ENCODE data around the gene POLR2J. TPM values are rescaled to one million over a fixed set of nuclear protein-coding genes. Genes with fewer than 3 reads are reported as not detected.

Gene POLR2J
- polyA plus RNA-seq, 1 donor (not counting 4 experiments of a cell fraction or from before 2014, with no cell fraction given), result 65.0 TPM

DNA sequence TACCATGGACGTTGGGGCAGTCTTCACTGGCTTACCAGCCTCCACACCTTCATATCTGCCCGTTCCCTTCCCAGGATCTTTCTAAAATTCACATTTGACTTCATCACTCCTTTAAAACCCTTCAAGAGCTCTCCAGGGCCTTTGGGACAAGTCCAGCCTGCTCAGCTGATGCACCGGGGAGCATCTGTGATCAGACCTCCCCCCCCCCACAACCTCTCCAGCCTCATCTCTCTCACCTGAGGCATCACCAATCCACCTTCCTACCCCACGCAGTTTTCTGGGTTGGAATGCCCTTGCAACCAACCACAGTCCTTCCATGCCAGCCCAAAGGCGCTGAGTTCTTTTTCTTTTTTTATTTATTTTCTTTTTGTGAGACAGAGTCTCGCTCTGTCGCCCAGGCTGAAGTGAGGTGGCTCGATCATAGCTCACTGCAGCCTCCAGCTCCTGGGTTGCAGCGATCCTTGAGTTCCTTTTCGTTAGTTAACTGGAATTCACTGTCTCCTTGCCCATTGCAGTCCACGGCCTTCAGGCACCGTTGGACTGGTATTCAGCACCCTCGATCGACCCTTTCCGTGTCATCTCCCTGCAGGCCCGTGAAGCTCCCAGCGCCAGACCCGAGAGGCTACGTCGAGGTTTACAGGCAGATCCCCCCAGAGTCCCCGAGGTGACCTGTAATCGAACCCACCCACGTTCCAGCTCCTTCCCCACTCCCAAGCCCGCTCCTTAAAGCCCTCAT lies 14.7 kb downstream of the POLR2J start:
- TF ChIP-seq EZH2 (IDR thresholded peaks at IDR 0.05; ENCODE audit: low read length), result no peak
- TF ChIP-seq, protein P1, sequence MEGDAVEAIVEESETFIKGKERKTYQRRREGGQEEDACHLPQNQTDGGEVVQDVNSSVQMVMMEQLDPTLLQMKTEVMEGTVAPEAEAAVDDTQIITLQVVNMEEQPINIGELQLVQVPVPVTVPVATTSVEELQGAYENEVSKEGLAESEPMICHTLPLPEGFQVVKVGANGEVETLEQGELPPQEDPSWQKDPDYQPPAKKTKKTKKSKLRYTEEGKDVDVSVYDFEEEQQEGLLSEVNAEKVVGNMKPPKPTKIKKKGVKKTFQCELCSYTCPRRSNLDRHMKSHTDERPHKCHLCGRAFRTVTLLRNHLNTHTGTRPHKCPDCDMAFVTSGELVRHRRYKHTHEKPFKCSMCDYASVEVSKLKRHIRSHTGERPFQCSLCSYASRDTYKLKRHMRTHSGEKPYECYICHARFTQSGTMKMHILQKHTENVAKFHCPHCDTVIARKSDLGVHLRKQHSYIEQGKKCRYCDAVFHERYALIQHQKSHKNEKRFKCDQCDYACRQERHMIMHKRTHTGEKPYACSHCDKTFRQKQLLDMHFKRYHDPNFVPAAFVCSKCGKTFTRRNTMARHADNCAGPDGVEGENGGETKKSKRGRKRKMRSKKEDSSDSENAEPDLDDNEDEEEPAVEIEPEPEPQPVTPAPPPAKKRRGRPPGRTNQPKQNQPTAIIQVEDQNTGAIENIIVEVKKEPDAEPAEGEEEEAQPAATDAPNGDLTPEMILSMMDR (optimal IDR thresholded peaks at IDR 0.05 in 1 of 3, IDR thresholded peaks at IDR 0.05 in 1 of 3, conservative IDR thresholded peaks at IDR 0.05 in 1 of 3; ENCODE audit: extremely low read depth in 1 of 3, insufficient read depth in 2 of 3, low read length in 3 of 3), result no peak
- Histone ChIP-seq H3K9me3 (ENCODE audit: control insufficient read depth, low read depth, low read length) (no peaks in the 10 kb centered on the region), H3K9ac (ENCODE audit: control insufficient read depth, extremely low read depth, insufficient read depth, low read length) (peak overlapping the region; percentile 82), H3K36me3 (ENCODE audit: control insufficient read depth in 2 of 2, extremely low read depth in 1 of 2, insufficient read depth in 2 of 2, low read length in 2 of 2) (peaks cover 0 to 6% of the 10 kb centered on the region in 2 experiments), H3K27me3 (ENCODE audit: control insufficient read depth, extremely low read depth, insufficient read depth, low read length) (no peaks in the 10 kb centered on the region), H2AFZ (ENCODE audit: control insufficient read depth, low read length) (peak overlapping the region; percentile 94), H3K4me1 (ENCODE audit: control insufficient read depth, extremely low read depth, insufficient read depth, low read length) (peaks cover 14% of the 10 kb centered on the region), H3K27ac (ENCODE audit: control insufficient read depth, insufficient read depth, low read length) (peak overlapping the region; percentile 53), H3K4me2 (ENCODE audit: control insufficient read depth, extremely low read depth, insufficient read depth, low read depth, low read length) (peak overlapping the region; percentile 92), H3K79me2 (ENCODE audit: control insufficient read depth, insufficient read depth, low read length) (peaks cover 16% of the 10 kb centered on the region), H3K4me3 (ENCODE audit: control insufficient read depth in 2 of 3, extremely low read depth in 1 of 3, insufficient read depth in 2 of 3, low read depth in 1 of 3, low read length in 3 of 3) (peak overlapping the region; percentile 88 to 100 (median 100)), H4K20me1 (ENCODE audit: control insufficient read depth, extremely low read depth, insufficient read depth, low read length) (no peaks in the 10 kb centered on the region), H3K9me1 (ENCODE audit: control insufficient read depth, extremely low read depth, insufficient read depth, low read length) (no peaks in the 10 kb centered on the region)
- dilution Hi-C loops (cut with MboI; ENCODE audit: extremely low pct_ligation_motif_present, low sequenced_read_pairs), result no loop called here
- DNase-seq (ENCODE audit: low read depth, low spot score) (no peak), FAIRE-seq (no peak)

DNA sequence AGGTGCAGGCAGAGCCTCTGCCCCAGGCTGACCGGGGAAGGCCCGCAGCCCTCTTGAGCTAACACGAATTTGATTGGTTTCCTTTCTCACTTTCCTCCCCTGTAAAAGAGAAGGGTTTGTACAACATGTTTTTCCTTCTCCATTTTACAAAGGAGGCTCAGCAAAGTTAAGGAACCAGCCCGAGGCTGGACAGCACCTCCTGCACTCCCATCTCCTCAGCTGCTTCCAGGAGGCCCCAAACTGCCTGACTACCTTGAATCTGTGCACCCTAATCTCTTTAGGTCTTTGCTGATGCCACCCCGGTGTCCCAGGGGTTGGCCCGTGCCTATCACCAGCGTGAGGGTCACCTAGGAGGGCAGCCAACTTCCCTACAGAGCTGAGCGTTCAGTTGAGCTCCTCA lies 18.3 kb downstream of the POLR2J start:
- Histone ChIP-seq H4K20me1 (ENCODE audit: control insufficient read depth, extremely low read depth, insufficient read depth, low read length) (no peaks in the 10 kb centered on the region), H3K4me2 (ENCODE audit: control insufficient read depth, extremely low read depth, insufficient read depth, low read depth, low read length) (no peak overlapping the region), H3K79me2 (ENCODE audit: control insufficient read depth, insufficient read depth, low read length) (peaks cover 13% of the 10 kb centered on the region), H3K9me3 (ENCODE audit: control insufficient read depth, low read depth, low read length) (no peaks in the 10 kb centered on the region), H3K4me3 (ENCODE audit: control insufficient read depth in 2 of 3, extremely low read depth in 1 of 3, insufficient read depth in 2 of 3, low read depth in 1 of 3, low read length in 3 of 3) (no peak overlapping the region), H3K9ac (ENCODE audit: control insufficient read depth, extremely low read depth, insufficient read depth, low read length) (no peak overlapping the region), H2AFZ (ENCODE audit: control insufficient read depth, low read length) (no peak overlapping the region), H3K9me1 (ENCODE audit: control insufficient read depth, extremely low read depth, insufficient read depth, low read length) (no peaks in the 10 kb centered on the region), H3K4me1 (ENCODE audit: control insufficient read depth, extremely low read depth, insufficient read depth, low read length) (peaks cover 6% of the 10 kb centered on the region), H3K27ac (ENCODE audit: control insufficient read depth, insufficient read depth, low read length) (no peak overlapping the region), H3K36me3 (ENCODE audit: control insufficient read depth in 2 of 2, extremely low read depth in 1 of 2, insufficient read depth in 2 of 2, low read length in 2 of 2) (peaks cover 4 to 12% of the 10 kb centered on the region in 2 experiments), H3K27me3 (ENCODE audit: control insufficient read depth, extremely low read depth, insufficient read depth, low read length) (no peaks in the 10 kb centered on the region)
- DNase-seq (ENCODE audit: low read depth, low spot score), result no peak
- dilution Hi-C loops (cut with MboI; ENCODE audit: extremely low pct_ligation_motif_present, low sequenced_read_pairs), result no loop called here
- TF ChIP-seq EZH2 (IDR thresholded peaks at IDR 0.05; ENCODE audit: low read length), result no peak
- TF ChIP-seq, protein P1 (optimal IDR thresholded peaks at IDR 0.05 in 1 of 3, IDR thresholded peaks at IDR 0.05 in 1 of 3, conservative IDR thresholded peaks at IDR 0.05 in 1 of 3; ENCODE audit: extremely low read depth in 1 of 3, insufficient read depth in 2 of 3, low read length in 3 of 3), result no peak
- no peak for FAIRE-seq
